VCaP (cell line): ENCODE data around the gene SLC6A14.
A peak's percentile ranks its signal among the peaks of the same experiment; 100 is the strongest.

ENCODE experiments used
- H3K27ac ChIP-seq: fragments of 450-650 bp; 2 replicates; pipeline ENCODE4 v1.5.1; 2017
- TF ChIP-seq, protein P1 (sequence below): fragments of 450-650 bp; conservative IDR thresholded peaks from 2 replicates; pipeline ENCODE4 v1.5.1; 2017; ENCODE audit warnings: mild to moderate bottlenecking, moderate library complexity

SLC6A14 gene

GRCh38 chrX:116427978-116428377, 8.4 kb upstream of the SLC6A14 start:
- no peak overlapping the region for H3K27ac ChIP-seq
- TF ChIP-seq, protein P1, sequence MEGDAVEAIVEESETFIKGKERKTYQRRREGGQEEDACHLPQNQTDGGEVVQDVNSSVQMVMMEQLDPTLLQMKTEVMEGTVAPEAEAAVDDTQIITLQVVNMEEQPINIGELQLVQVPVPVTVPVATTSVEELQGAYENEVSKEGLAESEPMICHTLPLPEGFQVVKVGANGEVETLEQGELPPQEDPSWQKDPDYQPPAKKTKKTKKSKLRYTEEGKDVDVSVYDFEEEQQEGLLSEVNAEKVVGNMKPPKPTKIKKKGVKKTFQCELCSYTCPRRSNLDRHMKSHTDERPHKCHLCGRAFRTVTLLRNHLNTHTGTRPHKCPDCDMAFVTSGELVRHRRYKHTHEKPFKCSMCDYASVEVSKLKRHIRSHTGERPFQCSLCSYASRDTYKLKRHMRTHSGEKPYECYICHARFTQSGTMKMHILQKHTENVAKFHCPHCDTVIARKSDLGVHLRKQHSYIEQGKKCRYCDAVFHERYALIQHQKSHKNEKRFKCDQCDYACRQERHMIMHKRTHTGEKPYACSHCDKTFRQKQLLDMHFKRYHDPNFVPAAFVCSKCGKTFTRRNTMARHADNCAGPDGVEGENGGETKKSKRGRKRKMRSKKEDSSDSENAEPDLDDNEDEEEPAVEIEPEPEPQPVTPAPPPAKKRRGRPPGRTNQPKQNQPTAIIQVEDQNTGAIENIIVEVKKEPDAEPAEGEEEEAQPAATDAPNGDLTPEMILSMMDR: no peak

DNA sequence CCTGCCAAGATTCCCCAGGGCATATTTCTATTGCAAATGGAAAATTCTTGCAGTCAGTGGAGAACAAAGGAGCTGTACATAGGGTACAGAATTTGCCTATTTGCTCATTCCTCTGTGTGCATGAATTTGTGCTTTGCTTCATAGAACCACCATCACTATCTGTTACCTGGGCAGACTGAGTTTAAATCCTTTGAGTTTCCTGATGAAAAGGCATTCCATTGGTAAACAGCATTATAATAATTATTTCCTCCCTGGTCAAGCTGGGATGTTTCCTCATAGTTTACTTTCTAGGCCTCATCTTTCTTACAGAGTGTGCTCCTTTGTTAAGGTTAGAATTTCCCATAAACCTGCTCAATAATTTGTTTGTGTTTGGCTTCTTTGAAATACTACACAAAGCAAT, 809 bp upstream of the SLC6A14 start:
- H3K27ac ChIP-seq: peak overlapping the region; percentile 31; the same call in 1 of the 2 replicates
- TF ChIP-seq, protein P1: no peak

DNA sequence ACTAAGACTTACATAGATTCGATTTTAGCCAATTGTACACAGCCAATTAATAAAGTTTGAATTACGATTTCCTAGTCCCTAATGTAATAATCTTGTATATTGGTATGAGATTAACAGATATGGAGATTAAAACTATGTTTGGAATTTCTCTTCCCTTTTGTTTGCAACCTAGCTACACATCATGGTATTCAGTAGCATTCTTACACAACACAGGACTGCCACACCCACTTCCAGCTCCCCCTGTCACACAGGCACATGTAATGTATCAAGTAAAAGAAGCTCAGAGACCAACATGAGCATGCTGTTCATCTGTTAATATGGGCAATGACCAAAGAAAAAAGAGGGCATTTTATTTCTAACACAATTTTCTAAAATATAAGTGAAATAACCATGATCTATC, 12.8 kb downstream of the SLC6A14 start:
- H3K27ac ChIP-seq: no peak overlapping the region
- TF ChIP-seq, protein P1: no peak

- TF ChIP-seq, protein P1: no peak
- no peak within 1 kb of the TSS for H3K27ac ChIP-seq
Measured at GRCh38 chrX:116462822-116463221, 26.4 kb downstream of the SLC6A14 start, which contains the start of gene CT83. Gene CT83, minus strand, starts transcription at chrX:116462976. Its CDS starts 120 bp downstream, at chrX:116462856.

DNA sequence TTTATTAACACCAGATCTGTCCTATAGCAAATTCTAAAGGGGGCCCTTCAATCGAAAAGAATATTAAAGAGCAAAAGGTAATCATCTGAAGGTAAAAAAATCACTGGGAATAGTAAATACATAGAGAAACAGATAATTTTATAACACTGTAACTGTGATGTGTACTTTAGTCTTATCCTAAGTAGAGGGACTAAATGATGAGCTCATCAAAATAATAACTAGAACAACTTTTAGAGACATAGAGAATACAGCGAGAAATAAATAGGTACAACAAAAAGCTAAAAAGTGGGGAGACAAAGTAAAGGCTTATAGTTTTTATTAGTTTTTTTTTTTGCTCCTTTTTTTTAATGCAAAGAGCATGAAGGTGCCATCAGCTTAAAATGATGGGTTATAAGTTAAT, 43.7 kb downstream of the SLC6A14 start:
- TF ChIP-seq, protein P1: no peak
- no peak overlapping the region for H3K27ac ChIP-seq

DNA sequence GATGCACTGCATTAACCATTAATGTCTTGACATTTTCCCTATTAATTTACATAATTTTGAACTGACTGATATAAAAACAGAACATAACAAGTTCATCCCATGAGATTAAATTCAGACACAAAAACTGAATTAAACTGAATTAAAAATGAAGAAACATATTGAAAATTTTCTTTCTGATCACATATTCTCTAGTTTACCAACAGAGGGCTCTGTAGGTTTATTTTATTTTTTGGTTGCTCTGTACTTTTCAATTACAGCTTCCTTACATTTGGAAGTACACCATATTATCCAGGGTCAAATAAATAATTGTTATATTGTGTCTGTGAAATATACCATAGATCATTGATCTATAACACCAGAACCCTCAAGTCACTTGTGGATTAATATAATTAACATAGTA, 53.7 kb downstream of the SLC6A14 start:
- TF ChIP-seq, protein P1: peak; percentile 38; the same call in 1 of the 2 replicates
- no peak overlapping the region for H3K27ac ChIP-seq

DNA sequence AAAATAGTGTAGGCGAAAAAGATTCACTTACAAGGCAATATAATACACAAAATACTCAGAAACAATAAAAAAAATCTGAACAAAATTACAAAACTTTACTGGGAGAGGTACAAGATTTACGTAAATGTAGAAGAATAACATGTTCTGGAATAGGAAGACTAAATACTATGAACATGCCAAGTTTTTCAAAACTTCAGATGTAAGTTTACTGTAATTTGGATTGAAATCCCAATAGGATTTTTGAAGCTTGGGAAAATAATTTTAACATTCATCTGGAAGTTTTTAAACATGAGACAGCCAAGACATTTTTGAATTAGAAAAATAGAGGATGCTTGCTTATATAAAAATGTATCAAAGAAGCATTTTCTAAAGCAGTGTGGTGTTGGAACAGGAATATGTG, 56.9 kb downstream of the SLC6A14 start:
- TF ChIP-seq, protein P1: no peak

More for the DNA sequence above, 56.9 kb downstream of the SLC6A14 start:
- no peak overlapping the region for H3K27ac ChIP-seq
